Measurements from ENCODE around the gene PER2.

- TF ChIP-seq NR3C1 (IDR thresholded peaks at IDR 0.05): no peak
- no peak for TF ChIP-seq RCOR1 (IDR thresholded peaks at IDR 0.05; ENCODE audit: low read depth, low read length)
Observed at GRCh38 chr2:238331916-238332315, 43.5 kb upstream of the PER2 start.

All from A549 (cell line).